ENCODE measurements around the gene METTL24.
A peak's percentile ranks its signal among the peaks of the same experiment; 100 is the strongest.

Gene METTL24

DNA sequence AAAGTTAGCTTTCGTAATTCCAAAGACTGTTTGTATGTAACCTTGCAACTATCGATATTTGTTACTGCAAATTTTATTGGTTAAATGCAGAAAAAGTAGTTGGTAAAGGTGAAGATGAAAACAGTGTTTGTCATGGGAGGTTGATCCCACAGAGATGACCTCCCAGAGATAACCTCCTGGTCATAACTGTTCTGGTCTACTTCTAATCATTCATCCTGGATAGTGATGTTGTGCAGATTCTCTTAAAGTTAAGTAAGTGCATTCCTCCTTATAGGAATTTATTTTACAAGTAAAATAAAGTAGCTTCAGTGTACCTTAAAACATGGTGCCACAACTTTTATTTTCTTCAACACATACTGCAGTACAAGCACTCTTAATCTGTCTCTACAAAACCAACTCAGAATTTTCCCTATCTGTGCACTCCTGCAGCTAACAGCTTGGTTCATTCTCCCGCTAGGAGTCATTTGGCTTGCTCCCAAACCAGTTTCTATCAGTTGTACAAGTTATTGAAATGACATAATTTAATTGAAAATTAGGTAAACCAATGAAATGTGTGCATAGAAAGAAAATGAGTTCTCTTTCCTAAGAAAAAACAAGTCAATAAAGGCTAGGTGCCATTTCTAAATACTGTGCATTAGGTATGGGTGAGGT, 19.2 kb downstream of the METTL24 start:
- Histone ChIP-seq H2BK120ac (ENCODE audit: insufficient read depth, low read length, poor library complexity) (no peak overlapping the region), H3K18ac (ENCODE audit: low read length) (no peak overlapping the region), H3K4me2 (ENCODE audit: low read length) (no peak overlapping the region), H3K9ac (ENCODE audit: low read length) (no peak overlapping the region), H3K79me1 (ENCODE audit: low read length) (peaks cover 26% of the 10 kb centered on the region), H4K8ac (ENCODE audit: low read depth, low read length) (no peak overlapping the region), H3K79me2 (ENCODE audit: control insufficient read depth, insufficient read depth, low read length, poor library complexity) (peaks cover 4% of the 10 kb centered on the region), H3K9me3 (ENCODE audit: insufficient read depth, low read depth, low read length) (no peaks in the 10 kb centered on the region), H4K91ac (ENCODE audit: low read depth, low read length) (no peak overlapping the region), H2BK5ac (ENCODE audit: low read depth, low read length, poor library complexity) (peak overlapping the region; percentile 89), H2AFZ (ENCODE audit: insufficient read depth, low read length, poor library complexity) (no peak overlapping the region), H3K36me3 (ENCODE audit: control insufficient read depth in 1 of 2, insufficient read depth in 2 of 2, low read length in 2 of 2) (no peaks in the 10 kb centered on the region), H4K12ac (ENCODE audit: low read depth, low read length) (no peak overlapping the region), H3K14ac (ENCODE audit: low read length) (no peak overlapping the region), H2AK5ac (ENCODE audit: low read length) (no peak overlapping the region), H3K27me3 (ENCODE audit: insufficient read depth, low read length) (no peaks in the 10 kb centered on the region), H3K23ac (ENCODE audit: low read length) (no peak overlapping the region), H3K4me1 (ENCODE audit: control insufficient read depth in 1 of 2, insufficient read depth in 2 of 2, low read length in 2 of 2) (peaks cover 10 to 28% of the 10 kb centered on the region in 2 experiments), H3K4me3 (ENCODE audit: low read depth, low read length) (no peak overlapping the region), H2BK12ac (ENCODE audit: low read length) (no peak overlapping the region), H3K4ac (ENCODE audit: low read depth, low read length) (no peak overlapping the region), H3K27ac (ENCODE audit: low read depth, low read length) (peak overlapping the region; percentile 80)
- no peak for DNase-seq
- no CpG with 5 or more reads among the region's 3 CpGs for WGBS (ENCODE audit: extremely low coverage, insufficient coverage, insufficient read length)

DNA sequence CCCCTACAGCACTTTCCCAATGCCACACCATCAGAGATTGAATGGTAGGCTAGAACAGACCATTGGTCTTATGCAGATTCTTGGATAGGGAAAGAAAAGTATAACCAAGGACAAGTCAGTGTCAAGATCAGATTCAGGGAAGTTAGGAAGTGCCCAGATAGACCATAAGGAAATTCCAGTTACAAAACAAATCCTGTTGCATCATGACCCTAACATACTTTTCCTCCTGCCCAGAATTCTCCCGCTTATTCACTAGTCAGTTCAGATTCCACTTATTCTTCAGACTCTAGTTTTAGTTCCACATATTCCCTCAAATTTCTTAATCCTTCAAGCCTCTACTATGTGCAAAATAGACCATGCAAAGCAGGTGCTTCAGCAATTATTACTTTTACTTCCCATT, 20.7 kb downstream of the METTL24 start:
- H3K79me2 ChIP-seq (ENCODE audit: control insufficient read depth, insufficient read depth, low read length, poor library complexity) = peaks cover 6% of the 10 kb centered on the region

DNA sequence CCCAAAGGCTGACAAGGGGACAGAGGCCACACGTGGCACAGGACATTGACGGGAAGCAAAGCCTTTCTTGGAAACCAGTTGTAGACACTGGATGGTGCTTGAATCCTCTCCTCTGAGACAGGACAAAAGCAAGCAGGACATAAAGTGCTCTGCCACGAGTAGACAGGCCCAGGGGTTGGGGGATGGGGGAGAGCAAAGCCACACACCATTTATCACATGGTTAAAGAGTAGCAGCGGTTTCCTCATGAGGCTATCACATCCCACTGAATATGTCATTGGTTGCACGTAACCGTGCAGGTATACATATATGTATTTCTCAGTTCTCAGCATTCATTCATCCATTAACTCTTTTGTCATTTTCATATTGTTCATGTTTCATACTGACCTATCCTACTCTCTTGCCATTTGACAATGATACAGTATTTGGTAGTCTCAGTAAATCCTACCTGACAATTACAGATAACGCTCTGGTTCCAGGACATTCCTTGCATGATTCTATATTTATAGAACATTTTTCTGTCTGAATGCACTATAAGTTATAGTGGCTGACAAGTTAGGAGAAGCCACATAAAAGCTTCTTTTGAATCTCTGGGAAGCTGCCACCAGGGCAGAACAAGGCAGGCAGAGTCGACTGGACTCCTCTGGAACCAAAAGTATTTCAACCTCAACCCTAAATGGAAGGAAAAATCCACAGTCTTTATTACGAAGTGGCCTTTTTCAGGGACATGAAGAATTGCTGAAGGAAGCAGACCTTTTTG, 23.5 kb downstream of the METTL24 start:
- peaks cover 18 to 29% of the 10 kb centered on the region in 2 experiments for H3K4me1 ChIP-seq (ENCODE audit: control insufficient read depth in 1 of 2, insufficient read depth in 2 of 2, low read length in 2 of 2)
- peak overlapping the region; percentile 12 for H3K4ac ChIP-seq (ENCODE audit: low read depth, low read length)
- H3K23ac ChIP-seq (ENCODE audit: low read length) = no peak overlapping the region
- H2BK120ac ChIP-seq (ENCODE audit: insufficient read depth, low read length, poor library complexity) = peak overlapping the region; percentile 88
- no CpG with 5 or more reads among the region's 9 CpGs for WGBS (ENCODE audit: extremely low coverage, insufficient coverage, insufficient read length)
- peak overlapping the region; percentile 74 for H3K27ac ChIP-seq (ENCODE audit: low read depth, low read length)
- peak overlapping the region; percentile 36 for H3K14ac ChIP-seq (ENCODE audit: low read length)
- H4K12ac ChIP-seq (ENCODE audit: low read depth, low read length) = no peak overlapping the region
- peak overlapping the region; percentile 24 for H2AK5ac ChIP-seq (ENCODE audit: low read length)
- H3K27me3 ChIP-seq (ENCODE audit: insufficient read depth, low read length) = no peaks in the 10 kb centered on the region
- peak overlapping the region; percentile 91 for H4K91ac ChIP-seq (ENCODE audit: low read depth, low read length)
- peak overlapping the region; percentile 87 for H2BK5ac ChIP-seq (ENCODE audit: low read depth, low read length, poor library complexity)
- peak overlapping the region; percentile 47 for H2BK12ac ChIP-seq (ENCODE audit: low read length)
- H3K36me3 ChIP-seq (ENCODE audit: control insufficient read depth in 1 of 2, insufficient read depth in 2 of 2, low read length in 2 of 2) = no peaks in the 10 kb centered on the region
- H3K79me2 ChIP-seq (ENCODE audit: control insufficient read depth, insufficient read depth, low read length, poor library complexity) = peaks cover 7% of the 10 kb centered on the region
- H4K8ac ChIP-seq (ENCODE audit: low read depth, low read length) = peak overlapping the region; percentile 34
- no peak overlapping the region for H3K4me3 ChIP-seq (ENCODE audit: low read depth, low read length)
- no peak for DNase-seq
- peaks cover 36% of the 10 kb centered on the region for H3K79me1 ChIP-seq (ENCODE audit: low read length)
- H2AFZ ChIP-seq (ENCODE audit: insufficient read depth, low read length, poor library complexity) = no peak overlapping the region
- peak overlapping the region; percentile 13 for H3K18ac ChIP-seq (ENCODE audit: low read length)
- no peak overlapping the region for H3K4me2 ChIP-seq (ENCODE audit: low read length)
- no peaks in the 10 kb centered on the region for H3K9me3 ChIP-seq (ENCODE audit: insufficient read depth, low read depth, low read length)
- H3K9ac ChIP-seq (ENCODE audit: low read length) = peak overlapping the region; percentile 54

More for the DNA sequence above, 20.7 kb downstream of the METTL24 start:
- no peak overlapping the region for H4K8ac ChIP-seq (ENCODE audit: low read depth, low read length)
- WGBS (ENCODE audit: extremely low coverage, insufficient coverage, insufficient read length) = no CpG with 5 or more reads among the region's 1 CpG
- H3K9ac ChIP-seq (ENCODE audit: low read length) = no peak overlapping the region
- no peaks in the 10 kb centered on the region for H3K36me3 ChIP-seq (ENCODE audit: control insufficient read depth in 1 of 2, insufficient read depth in 2 of 2, low read length in 2 of 2)
- no peak overlapping the region for H2BK5ac ChIP-seq (ENCODE audit: low read depth, low read length, poor library complexity)
- no peak overlapping the region for H4K91ac ChIP-seq (ENCODE audit: low read depth, low read length)
- no peak overlapping the region for H2AFZ ChIP-seq (ENCODE audit: insufficient read depth, low read length, poor library complexity)
- no peak overlapping the region for H2AK5ac ChIP-seq (ENCODE audit: low read length)
- no peak overlapping the region for H3K4ac ChIP-seq (ENCODE audit: low read depth, low read length)
- no peaks in the 10 kb centered on the region for H3K27me3 ChIP-seq (ENCODE audit: insufficient read depth, low read length)
- H3K14ac ChIP-seq (ENCODE audit: low read length) = no peak overlapping the region
- peaks cover 27% of the 10 kb centered on the region for H3K79me1 ChIP-seq (ENCODE audit: low read length)
- no peak overlapping the region for H4K12ac ChIP-seq (ENCODE audit: low read depth, low read length)
- no peak overlapping the region for H3K4me3 ChIP-seq (ENCODE audit: low read depth, low read length)
- no peak overlapping the region for H3K27ac ChIP-seq (ENCODE audit: low read depth, low read length)
- peaks cover 11 to 26% of the 10 kb centered on the region in 2 experiments for H3K4me1 ChIP-seq (ENCODE audit: control insufficient read depth in 1 of 2, insufficient read depth in 2 of 2, low read length in 2 of 2)
- no peak overlapping the region for H2BK120ac ChIP-seq (ENCODE audit: insufficient read depth, low read length, poor library complexity)
- H3K18ac ChIP-seq (ENCODE audit: low read length) = no peak overlapping the region
- peak in 1 of 2 donors; percentile 54 for DNase-seq
- no peaks in the 10 kb centered on the region for H3K9me3 ChIP-seq (ENCODE audit: insufficient read depth, low read depth, low read length)
- no peak overlapping the region for H3K4me2 ChIP-seq (ENCODE audit: low read length)
- no peak overlapping the region for H3K23ac ChIP-seq (ENCODE audit: low read length)
- H2BK12ac ChIP-seq (ENCODE audit: low read length) = no peak overlapping the region

DNA sequence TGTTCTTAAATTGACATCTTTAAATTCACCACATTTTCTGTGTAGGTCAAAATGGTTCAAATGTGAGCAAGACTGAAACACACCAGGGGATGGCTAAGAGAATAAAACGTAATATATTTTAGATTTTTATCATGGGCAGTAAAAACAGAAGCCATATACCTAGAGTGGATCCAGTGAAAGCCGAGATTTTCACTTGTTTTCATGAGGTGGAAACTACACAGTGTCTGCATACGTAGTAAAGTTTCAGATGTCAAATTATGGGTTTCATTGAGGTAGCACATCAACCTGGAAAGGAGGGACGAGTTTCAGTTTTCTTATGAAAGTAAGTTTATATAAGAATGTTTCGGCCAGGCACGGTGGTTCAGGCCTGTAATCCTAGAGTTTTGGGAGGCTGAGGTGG, 25.9 kb downstream of the METTL24 start:
- Histone ChIP-seq H3K4me3 (ENCODE audit: low read depth, low read length) (no peak overlapping the region), H2BK120ac (ENCODE audit: insufficient read depth, low read length, poor library complexity) (peak overlapping the region; percentile 99), H3K79me1 (ENCODE audit: low read length) (peaks cover 40% of the 10 kb centered on the region), H3K36me3 (ENCODE audit: control insufficient read depth in 1 of 2, insufficient read depth in 2 of 2, low read length in 2 of 2) (no peaks in the 10 kb centered on the region), H3K9ac (ENCODE audit: low read length) (no peak overlapping the region), H3K18ac (ENCODE audit: low read length) (peak overlapping the region; percentile 94), H2BK12ac (ENCODE audit: low read length) (peak overlapping the region; percentile 98), H3K4me1 (ENCODE audit: control insufficient read depth in 1 of 2, insufficient read depth in 2 of 2, low read length in 2 of 2) (peaks cover 18 to 38% of the 10 kb centered on the region in 2 experiments), H3K79me2 (ENCODE audit: control insufficient read depth, insufficient read depth, low read length, poor library complexity) (peaks cover 7% of the 10 kb centered on the region), H4K8ac (ENCODE audit: low read depth, low read length) (peak overlapping the region; percentile 42), H3K4me2 (ENCODE audit: low read length) (no peak overlapping the region), H3K4ac (ENCODE audit: low read depth, low read length) (peak overlapping the region; percentile 95), H2BK5ac (ENCODE audit: low read depth, low read length, poor library complexity) (peak overlapping the region; percentile 94), H3K27me3 (ENCODE audit: insufficient read depth, low read length) (no peaks in the 10 kb centered on the region), H2AK5ac (ENCODE audit: low read length) (peak overlapping the region; percentile 92), H2AFZ (ENCODE audit: insufficient read depth, low read length, poor library complexity) (no peak overlapping the region), H3K27ac (ENCODE audit: low read depth, low read length) (peak overlapping the region; percentile 62), H3K23ac (ENCODE audit: low read length) (no peak overlapping the region), H3K9me3 (ENCODE audit: insufficient read depth, low read depth, low read length) (no peaks in the 10 kb centered on the region), H4K12ac (ENCODE audit: low read depth, low read length) (no peak overlapping the region), H3K14ac (ENCODE audit: low read length) (peak overlapping the region; percentile 82), H4K91ac (ENCODE audit: low read depth, low read length) (peak overlapping the region; percentile 99)
- no CpG with 5 or more reads among the region's 6 CpGs for WGBS (ENCODE audit: extremely low coverage, insufficient coverage, insufficient read length)
- DNase-seq = no peak
